GM18517 (cell line): Measurements from ENCODE around the gene TMEM214.

Experiments used
- ATAC-seq: cut with Tn5 transposase; IDR thresholded peaks from one replicate; pipeline ENCODE4 v1.9.1; 2021; ENCODE audit warnings: mild to moderate bottlenecking, moderate library complexity; ENCODE audit not compliant: unreplicated experiment

TMEM214 gene

DNA sequence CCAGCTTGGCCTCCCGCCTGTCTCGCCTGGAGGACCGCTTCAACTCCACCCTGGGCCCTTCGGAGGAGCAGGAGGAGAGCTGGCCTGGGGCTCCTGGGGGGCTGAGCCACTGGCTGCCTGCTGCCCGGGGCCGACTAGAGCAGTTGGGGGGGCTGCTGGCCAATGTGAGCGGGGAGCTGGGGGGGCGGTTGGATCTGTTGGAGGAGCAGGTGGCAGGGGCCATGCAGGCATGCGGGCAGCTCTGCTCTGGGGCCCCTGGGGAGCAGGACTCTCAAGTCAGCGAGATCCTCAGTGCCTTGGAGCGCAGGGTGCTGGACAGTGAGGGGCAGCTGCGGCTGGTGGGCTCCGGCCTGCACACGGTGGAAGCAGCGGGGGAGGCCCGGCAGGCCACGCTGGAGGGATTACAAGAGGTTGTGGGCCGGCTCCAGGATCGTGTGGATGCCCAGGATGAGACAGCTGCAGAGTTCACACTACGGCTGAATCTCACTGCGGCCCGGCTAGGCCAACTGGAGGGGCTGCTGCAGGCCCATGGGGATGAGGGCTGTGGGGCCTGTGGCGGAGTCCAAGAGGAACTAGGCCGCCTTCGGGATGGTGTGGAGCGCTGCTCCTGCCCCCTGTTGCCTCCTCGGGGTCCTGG, 50.1 kb downstream of the TMEM214 start:
- no peak for ATAC-seq

- ATAC-seq = no peak
Observed at GRCh38 chr2:27083410-27084296, 50.9 kb downstream of the TMEM214 start.

GRCh38 chr2:27084297-27085061, 51.7 kb downstream of the TMEM214 start:
- no peak for ATAC-seq

DNA sequence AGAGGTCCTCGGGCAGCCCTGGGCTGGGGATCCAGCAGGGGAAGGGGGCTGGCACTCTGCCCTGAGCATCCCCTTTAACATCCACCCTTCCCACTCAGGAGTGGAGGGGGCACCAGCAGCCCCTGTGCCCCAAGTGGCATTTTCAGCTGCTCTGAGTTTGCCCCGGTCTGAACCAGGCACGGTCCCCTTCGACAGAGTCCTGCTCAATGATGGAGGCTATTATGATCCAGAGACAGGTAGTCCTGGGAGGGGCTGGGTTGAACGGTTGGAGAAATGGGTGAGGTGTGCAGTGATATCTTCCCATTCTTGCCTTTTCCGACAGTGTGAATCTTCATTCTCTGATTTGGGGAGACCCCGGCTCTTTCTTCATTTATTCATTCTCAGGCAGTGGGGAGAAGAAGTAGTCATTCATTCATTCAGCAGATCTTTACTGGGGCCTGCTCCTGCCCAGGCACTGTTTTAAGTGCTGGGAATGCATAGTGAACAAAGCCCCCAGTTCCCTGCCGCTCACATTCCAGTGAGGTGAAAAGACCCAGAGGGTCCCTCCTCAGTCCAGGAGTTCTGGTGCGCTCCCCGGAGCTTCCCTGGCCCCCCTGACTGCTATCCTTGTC, 52.4 kb downstream of the TMEM214 start:
- ATAC-seq = no peak

DNA sequence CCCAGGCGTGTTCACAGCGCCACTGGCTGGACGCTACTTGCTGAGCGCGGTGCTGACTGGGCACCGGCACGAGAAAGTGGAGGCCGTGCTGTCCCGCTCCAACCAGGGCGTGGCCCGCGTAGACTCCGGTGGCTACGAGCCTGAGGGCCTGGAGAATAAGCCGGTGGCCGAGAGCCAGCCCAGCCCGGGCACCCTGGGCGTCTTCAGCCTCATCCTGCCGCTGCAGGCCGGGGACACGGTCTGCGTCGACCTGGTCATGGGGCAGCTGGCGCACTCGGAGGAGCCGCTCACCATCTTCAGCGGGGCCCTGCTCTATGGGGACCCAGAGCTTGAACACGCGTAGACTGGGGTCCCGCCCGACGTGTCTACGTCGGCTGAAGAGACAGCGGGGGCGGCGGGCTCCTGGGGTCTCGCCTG, 52.9 kb downstream of the TMEM214 start:
- ATAC-seq = no peak

GRCh38 chr2:27086090-27086723, 53.4 kb downstream of the TMEM214 start:
- ATAC-seq = peak; percentile 76

- peak; percentile 18 for ATAC-seq
Observed at GRCh38 chr2:27086724-27087593, 54.2 kb downstream of the TMEM214 start, which contains the start of gene KHK. KHK (plus strand) TSS chr2:27086772; CDS start chr2:27087260, 488 bp downstream.

DNA sequence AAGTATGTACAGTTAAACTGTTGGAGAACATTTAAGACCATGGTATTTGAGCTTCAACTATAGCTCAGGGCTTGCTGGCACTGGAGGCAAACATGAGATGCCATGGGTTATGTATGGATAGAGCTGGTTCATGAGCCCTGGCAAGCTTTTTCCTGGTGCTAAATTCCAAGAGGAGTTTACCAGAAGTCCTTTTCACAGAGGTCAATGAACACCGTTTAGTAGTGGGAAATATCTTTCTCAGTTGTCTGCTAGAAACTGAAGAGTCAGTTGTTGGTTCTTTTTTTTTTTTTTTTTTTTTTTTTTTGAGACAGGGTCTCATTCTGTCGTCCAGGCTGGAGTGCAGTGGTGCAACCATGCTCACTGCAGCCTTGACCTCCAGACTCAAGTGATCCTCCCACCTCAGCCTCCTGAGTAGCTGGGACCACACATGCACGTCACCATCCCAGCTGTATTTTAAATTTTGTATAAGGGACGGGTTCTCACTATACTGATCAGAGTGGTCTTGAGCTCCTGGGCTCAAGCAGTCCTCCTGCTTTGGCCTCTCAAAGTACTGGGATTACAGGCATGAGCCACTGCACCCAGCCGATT, 55.2 kb downstream of the TMEM214 start:
- no peak for ATAC-seq

- ATAC-seq = no peak
Observed at GRCh38 chr2:27088634-27089033, 55.9 kb downstream of the TMEM214 start.

DNA sequence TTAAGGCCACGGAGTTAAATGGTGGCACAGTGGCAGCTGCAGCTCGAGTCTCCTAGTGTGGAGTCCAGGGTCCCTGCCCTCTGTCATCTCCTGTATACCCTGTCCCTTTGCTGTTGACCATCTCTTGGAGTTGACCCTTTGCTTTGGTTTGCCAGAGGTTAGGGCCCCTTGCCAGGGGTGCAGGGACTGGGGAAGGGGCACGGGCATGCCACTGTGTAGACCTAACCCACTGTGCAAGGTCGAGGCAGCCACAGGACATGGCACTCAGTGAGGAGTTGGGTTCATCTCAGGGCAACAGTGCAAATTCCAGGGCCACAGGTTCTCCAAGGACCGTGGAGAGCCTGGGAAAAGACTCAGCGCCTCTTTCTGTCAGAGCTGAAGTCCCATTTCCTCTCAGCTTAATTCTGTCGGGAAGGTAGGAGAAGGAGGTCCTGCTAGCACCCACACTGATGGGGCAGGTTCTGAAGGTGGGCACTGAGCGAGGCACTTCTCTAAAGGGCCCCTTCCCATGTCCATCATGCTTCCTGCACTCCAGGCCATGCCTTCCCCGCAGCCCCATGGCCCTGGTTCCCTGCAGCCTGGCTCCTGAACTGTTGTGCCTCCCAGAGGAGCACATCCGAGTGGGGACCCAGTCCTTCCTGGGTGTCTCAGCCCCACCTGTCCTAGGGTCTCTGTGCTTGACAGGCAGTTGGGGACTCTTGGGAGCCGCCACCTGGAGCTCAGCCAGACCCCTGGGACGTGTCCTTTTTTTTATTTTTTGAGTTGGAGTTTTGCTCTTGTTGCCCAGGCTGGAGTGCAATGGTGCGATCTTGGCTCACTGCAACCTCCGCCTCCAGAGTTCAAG, 56.6 kb downstream of the TMEM214 start:
- ATAC-seq = no peak
